T-cell (primary cell): ENCODE data around the gene C2orf92. TPM values are rescaled to one million over a fixed set of nuclear protein-coding genes. Genes with fewer than 3 reads are reported as not detected.

Source experiments
- ATAC-seq, 4 experiments: fragments of 200-7000 bp in 3 of 4; fragments of 150-1000 bp in 1 of 4; cut with Tn5 transposase; replicated peaks in 1 of 4; 1 replicate in 3 of 4; 2 replicates in 1 of 4; pipeline ENCODE4 v1.10.0; 2021; ENCODE audit warnings: moderate library complexity in 3 of 4, mild to moderate bottlenecking in 2 of 4, moderate number of reproducible peaks in 1 of 4
- CTCF ChIA-PET, 2 donors: fragments of 300-600 bp; sonication (Branson Sonifier 250); formaldehyde crosslinking; loops; one replicate each; lab custom pipeline; 2022; ENCODE audit warnings: antibody characterized with exemption in 2 of 2; lab: Charles Lee
- POLR2A ChIA-PET, 2 donors: fragments of 300-600 bp; sonication (Branson Sonifier 250); formaldehyde crosslinking; loops; one replicate each; lab custom pipeline; 2022; ENCODE audit warnings: antibody characterized with exemption in 2 of 2; lab: Charles Lee
- DNase-seq, 35 experiments: peaks; one replicate each; pipeline versions ENCODE4 v3.0.0 to v3.0.0-alpha.2; 2013 to 2023
- H3K27ac ChIP-seq: one replicate; pipeline ENCODE4 v1.5.1; 2013; ENCODE audit warnings: low read length
- H3K27me3 ChIP-seq, 2 experiments: replicated peaks in 1 of 2; 1 replicate in 1 of 2; 2 replicates in 1 of 2; pipeline versions ENCODE4 v1.6.1 to v1.7.0; 2013; ENCODE audit warnings: low read length in 1 of 2, mixed read lengths in 1 of 2; ENCODE audit not compliant: control insufficient read depth in 2 of 2, insufficient read depth in 2 of 2; ENCODE audit errors: extremely low read depth in 1 of 2
- H3K36me3 ChIP-seq, 2 donors: 1 replicate in 1 of 2; 2 replicates in 1 of 2; pipeline versions ENCODE4 v1.6.1 to v1.7.0; 2013; ENCODE audit warnings: low read length in 1 of 2; ENCODE audit not compliant: control insufficient read depth in 2 of 2, insufficient read depth in 1 of 2; ENCODE audit errors: extremely low read depth in 1 of 2
- H3K4me1 ChIP-seq, 2 experiments: 1 replicate in 1 of 2; 2 replicates in 1 of 2; pipeline versions ENCODE4 v1.6.1 to v1.7.0; 2013; ENCODE audit warnings: low read length in 2 of 2, mixed read lengths in 1 of 2; ENCODE audit not compliant: insufficient read depth in 2 of 2, control insufficient read depth in 1 of 2; ENCODE audit errors: extremely low read depth in 1 of 2
- H3K4me3 ChIP-seq, 2 donors: 1 replicate in 1 of 2; 2 replicates in 1 of 2; pipeline versions ENCODE4 v1.5.1 to v1.7.0; 2013; ENCODE audit warnings: mild to moderate bottlenecking in 2 of 2, low read length in 1 of 2, moderate library complexity in 1 of 2; ENCODE audit not compliant: control insufficient read depth in 1 of 2; ENCODE audit errors: extremely low read depth in 1 of 2
- H3K9me3 ChIP-seq: 2 replicates; pipeline ENCODE4 v1.7.0; 2013
- H3K27ac Mint-ChIP-seq, 2 donors: one replicate each; pipeline ENCODE4 v1.8.0; 2020 to 2021; ENCODE audit warnings: mild to moderate bottlenecking in 2 of 2, mixed read lengths in 2 of 2
- H3K27me3 Mint-ChIP-seq, 2 donors: one replicate each; pipeline ENCODE4 v1.8.0; 2021 to 2022; ENCODE audit warnings: mixed read lengths in 2 of 2
- H3K36me3 Mint-ChIP-seq: one replicate; pipeline ENCODE4 v1.8.0; 2021; ENCODE audit warnings: mixed read lengths
- H3K4me1 Mint-ChIP-seq, 3 donors: one replicate each; pipeline ENCODE4 v1.8.0; 2020 to 2022; ENCODE audit warnings: mixed read lengths in 3 of 3, mild to moderate bottlenecking in 1 of 3
- H3K4me3 Mint-ChIP-seq, 3 donors: one replicate each; pipeline ENCODE4 v1.8.0; 2020 to 2022; ENCODE audit warnings: mild to moderate bottlenecking in 3 of 3, mixed read lengths in 3 of 3, moderate library complexity in 3 of 3
- H3K9me3 Mint-ChIP-seq, 3 donors: one replicate each; pipeline ENCODE4 v1.8.0; 2020 to 2022; ENCODE audit warnings: mixed read lengths in 3 of 3
- WGBS: methylation state at CpG from one replicate; pipeline ENCODE4 v1.1.5; 2013; ENCODE audit warnings: missing lambda C conversion rate; ENCODE audit not compliant: insufficient coverage; 5-methylcytosine and 5-hydroxymethylcytosine counted together
- total RNA-seq, 35 experiments: library from RNA in 6 of 35; stranded (reverse) in 6 of 35; fragments of 120-200 nt in 1 of 35; gene quantifications; one replicate each; pipeline versions ENCODE4 v1.2.1 to v1.2.4 and lab custom pipeline; 2013 to 2026

C2orf92 gene
- total RNA-seq, 5 donors from 2014 or later (not counting 1 experiment from before 2014, with no cell fraction given), result 15.3 to 24.1 (median 16.6) TPM

DNA sequence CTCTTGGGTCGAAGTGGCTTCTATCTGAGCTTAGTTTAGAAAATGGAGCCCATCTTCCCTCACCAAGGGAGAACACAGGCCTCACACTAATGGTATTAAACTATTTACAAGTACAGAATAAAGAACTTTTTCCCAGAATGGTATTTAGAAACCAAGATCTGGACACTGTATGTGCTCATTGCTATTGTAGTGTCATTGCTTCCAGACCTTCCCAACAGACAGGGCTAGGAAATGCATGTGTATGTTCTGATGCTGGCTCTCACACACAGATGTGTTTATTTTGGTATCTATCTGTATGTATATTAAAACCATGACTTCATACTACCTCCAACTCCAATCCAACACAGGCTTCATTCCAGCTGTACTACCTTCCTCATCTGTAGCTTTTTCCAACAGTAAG lies 15.6 kb upstream of the C2orf92 start:
- no peak for ATAC-seq
- Histone ChIP-seq H3K36me3 (peaks cover 24 to 39% of the 10 kb centered on the region in 2 donors), H3K9me3 (no peaks in the 10 kb centered on the region), H3K27me3 (no peaks in the 10 kb centered on the region), H3K4me1 (no peaks in the 10 kb centered on the region), H3K27ac (no peak overlapping the region), H3K4me3 (no peak overlapping the region)
- H3K27me3 Mint-ChIP-seq, result no peaks in the 10 kb centered on the region
- ChIA-PET CTCF (interaction anchor here in 1 of 2 donors (0.7 kb wide), 1 partner anchor 9 kb away, joined by 3 read pairs; no protein-coding TSS in a partner anchor), POLR2A (no interaction called here)
- WGBS, result no CpG with 5 or more reads among the region's 1 CpG
- DNase-seq, result no peak
- H3K36me3 Mint-ChIP-seq, result peaks cover 31% of the 10 kb centered on the region
- H3K4me3 Mint-ChIP-seq, result no peak overlapping the region
- H3K9me3 Mint-ChIP-seq, result no peaks in the 10 kb centered on the region
- no peak overlapping the region for H3K27ac Mint-ChIP-seq
- H3K4me1 Mint-ChIP-seq, result peaks cover 0 to 11% (median 0%) of the 10 kb centered on the region in 3 donors

DNA sequence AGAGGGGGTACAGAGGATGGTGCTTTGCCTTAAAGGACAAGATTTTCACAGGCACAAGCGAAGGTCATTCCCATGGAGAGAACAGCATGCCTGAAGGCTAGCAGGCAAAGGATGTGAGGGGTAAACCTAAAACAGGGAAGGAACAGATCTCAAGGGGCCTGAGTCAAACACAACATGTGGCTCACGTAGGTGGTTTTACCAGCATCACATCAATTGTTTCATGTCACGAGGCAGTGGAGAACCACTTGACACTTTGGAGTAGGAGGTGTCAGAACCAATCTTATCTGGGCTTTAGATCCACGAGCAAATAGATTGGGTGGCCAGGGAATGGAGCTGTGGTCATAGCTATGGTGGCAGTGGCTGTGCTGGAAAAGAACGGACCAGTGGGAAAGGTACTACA lies 15.2 kb upstream of the C2orf92 start:
- H3K4me3 ChIP-seq, result no peak overlapping the region
- no peaks in the 10 kb centered on the region for H3K27me3 ChIP-seq
- H3K27ac Mint-ChIP-seq, result no peak overlapping the region
- no peaks in the 10 kb centered on the region for H3K9me3 Mint-ChIP-seq
- peaks cover 0 to 11% (median 0%) of the 10 kb centered on the region in 3 donors for H3K4me1 Mint-ChIP-seq
- 75% methylated on average over 5 of the region's 5 CpGs for WGBS
- CTCF ChIA-PET, result interaction anchor here in 1 of 2 donors (0.7 kb wide), 1 partner anchor 8 kb away, joined by 3 read pairs; no protein-coding TSS in a partner anchor
- no peak overlapping the region for H3K4me3 Mint-ChIP-seq
- ATAC-seq, result no peak
- no peaks in the 10 kb centered on the region for H3K4me1 ChIP-seq
- H3K9me3 ChIP-seq, result no peaks in the 10 kb centered on the region
- H3K27me3 Mint-ChIP-seq, result no peaks in the 10 kb centered on the region
- H3K36me3 Mint-ChIP-seq, result peaks cover 27% of the 10 kb centered on the region
- POLR2A ChIA-PET, result no interaction called here
- peaks cover 24 to 39% of the 10 kb centered on the region in 2 donors for H3K36me3 ChIP-seq
- DNase-seq, result no peak
- H3K27ac ChIP-seq, result no peak overlapping the region

DNA sequence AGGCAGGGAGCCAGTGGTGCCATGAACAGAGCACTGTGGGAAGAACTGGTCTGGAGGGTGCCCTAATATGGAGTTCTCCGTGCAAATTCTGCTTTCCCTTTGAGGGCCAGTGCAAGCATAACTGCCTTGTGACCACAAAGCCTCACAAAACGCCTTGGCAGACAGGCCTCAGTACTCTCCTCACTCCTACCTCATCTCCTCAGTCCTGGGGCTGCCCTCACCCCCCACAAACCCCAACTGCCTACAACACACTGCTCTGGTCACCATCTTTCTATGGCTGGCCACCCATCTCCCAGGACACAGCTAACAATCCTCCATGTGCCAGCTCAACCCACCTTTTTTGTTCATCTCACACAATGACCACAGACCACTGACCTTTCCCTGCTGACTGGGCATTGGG lies 14.7 kb upstream of the C2orf92 start:
- no peak overlapping the region for H3K4me3 Mint-ChIP-seq
- no peak overlapping the region for H3K27ac ChIP-seq
- 45% methylated on average over 1 of the region's 2 CpGs for WGBS
- ATAC-seq (peak in 1 of 4 experiments; percentile 15), DNase-seq (no peak)
- peaks cover 0 to 2% of the 10 kb centered on the region in 2 experiments for H3K4me1 ChIP-seq
- ChIA-PET CTCF (no interaction called here), POLR2A (no interaction called here)
- H3K36me3 Mint-ChIP-seq, result peaks cover 23% of the 10 kb centered on the region
- H3K4me3 ChIP-seq, result no peak overlapping the region
- H3K27me3 ChIP-seq, result no peaks in the 10 kb centered on the region
- H3K4me1 Mint-ChIP-seq, result peaks cover 0 to 9% (median under 1%) of the 10 kb centered on the region in 3 donors
- no peaks in the 10 kb centered on the region for H3K9me3 ChIP-seq
- peaks cover 22 to 41% of the 10 kb centered on the region in 2 donors for H3K36me3 ChIP-seq
- no peaks in the 10 kb centered on the region for H3K9me3 Mint-ChIP-seq
- no peak overlapping the region for H3K27ac Mint-ChIP-seq
- no peaks in the 10 kb centered on the region for H3K27me3 Mint-ChIP-seq

DNA sequence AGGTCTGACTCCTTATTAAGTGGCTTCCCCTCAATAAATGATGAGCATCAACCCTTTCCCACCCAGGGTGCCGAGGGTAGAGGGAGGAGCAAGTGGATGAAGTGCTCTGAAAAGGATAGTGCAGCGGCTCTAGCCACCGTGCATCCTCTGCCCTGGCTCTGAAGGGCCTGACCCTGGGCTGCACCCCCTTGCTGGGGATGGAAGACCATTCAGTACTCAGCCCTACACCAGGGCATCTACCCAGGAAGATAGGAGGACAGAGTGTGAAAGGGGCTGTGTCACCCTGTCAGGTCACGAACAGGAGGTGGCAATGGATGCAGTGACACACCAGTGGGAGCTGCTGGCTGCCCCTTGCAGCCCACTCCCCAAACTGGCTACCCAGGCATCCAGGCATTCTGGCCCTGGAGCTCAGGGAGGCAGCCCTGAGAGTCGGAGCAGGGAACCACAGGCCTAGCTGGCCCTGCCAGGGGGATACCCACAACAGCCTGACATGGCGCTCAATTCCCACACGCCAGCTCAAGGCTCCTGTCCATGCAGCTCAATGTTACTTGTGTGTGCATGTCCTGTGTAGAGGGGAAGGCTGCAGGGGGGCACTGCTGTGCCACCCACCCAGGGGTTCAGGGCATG lies 13.3 kb upstream of the C2orf92 start:
- DNase-seq, result no peak
- ATAC-seq, result no peak
- no peaks in the 10 kb centered on the region for H3K9me3 Mint-ChIP-seq
- no peak overlapping the region for H3K4me3 Mint-ChIP-seq
- peaks cover 0 to 14% of the 10 kb centered on the region in 2 experiments for H3K4me1 ChIP-seq
- no peaks in the 10 kb centered on the region for H3K9me3 ChIP-seq
- H3K27ac ChIP-seq, result no peak overlapping the region
- H3K36me3 ChIP-seq, result peaks cover 23 to 47% of the 10 kb centered on the region in 2 donors
- no peaks in the 10 kb centered on the region for H3K27me3 Mint-ChIP-seq
- WGBS, result 86% methylated on average over 2 of the region's 7 CpGs
- no peak overlapping the region for H3K27ac Mint-ChIP-seq
- peaks cover 4 to 17% (median 9%) of the 10 kb centered on the region in 3 donors for H3K4me1 Mint-ChIP-seq
- CTCF ChIA-PET, result no interaction called here
- POLR2A ChIA-PET, result no interaction called here
- no peak overlapping the region for H3K4me3 ChIP-seq
- H3K27me3 ChIP-seq, result no peaks in the 10 kb centered on the region
- peaks cover 25% of the 10 kb centered on the region for H3K36me3 Mint-ChIP-seq

DNA sequence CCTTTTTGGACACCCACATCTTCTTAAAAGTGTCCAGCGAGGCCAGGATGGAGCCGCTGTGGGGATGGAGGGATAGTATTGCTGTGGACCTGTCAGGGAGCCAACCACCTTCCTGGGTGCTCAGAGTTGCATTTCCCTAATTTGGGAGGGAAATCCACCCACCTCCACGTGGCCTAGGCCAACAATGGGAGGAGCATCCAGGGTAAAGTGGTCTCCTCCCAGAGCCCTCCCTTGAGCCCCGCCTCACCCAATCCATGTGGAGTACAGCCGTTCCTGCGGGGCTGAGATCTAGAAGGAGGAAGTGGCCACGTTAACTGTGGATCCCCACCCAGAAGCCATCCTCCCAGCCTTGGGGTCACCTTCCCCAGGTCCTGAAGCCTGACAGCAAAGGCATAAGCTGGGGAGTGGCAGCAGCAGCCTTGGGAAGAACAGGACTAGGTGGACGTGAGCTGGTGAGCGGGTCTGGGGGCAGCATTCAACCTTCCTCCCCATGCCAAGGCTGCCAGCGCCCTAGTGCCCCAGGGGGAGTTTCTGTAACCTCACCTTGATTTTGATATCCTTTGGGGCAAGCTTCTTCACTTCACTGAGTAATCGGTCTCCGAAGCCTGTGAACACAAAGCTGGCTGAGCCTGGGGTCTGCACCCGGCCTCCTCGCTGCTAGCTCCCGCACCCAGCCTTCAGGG lies 12.5 kb upstream of the C2orf92 start:
- peaks cover 25% of the 10 kb centered on the region for H3K36me3 Mint-ChIP-seq
- peaks cover 12 to 25% (median 17%) of the 10 kb centered on the region in 3 donors for H3K4me1 Mint-ChIP-seq
- no peak overlapping the region for H3K27ac Mint-ChIP-seq
- 97% methylated on average over 8 of the region's 15 CpGs for WGBS
- H3K9me3 Mint-ChIP-seq, result no peaks in the 10 kb centered on the region
- H3K4me3 ChIP-seq, result no peak overlapping the region
- no peak overlapping the region for H3K27ac ChIP-seq
- peaks cover 0 to 22% of the 10 kb centered on the region in 2 experiments for H3K4me1 ChIP-seq
- DNase-seq, result no peak
- H3K36me3 ChIP-seq, result peaks cover 26 to 49% of the 10 kb centered on the region in 2 donors
- ATAC-seq, result no peak
- no peaks in the 10 kb centered on the region for H3K27me3 Mint-ChIP-seq
- no peak overlapping the region for H3K4me3 Mint-ChIP-seq
- H3K27me3 ChIP-seq, result no peaks in the 10 kb centered on the region
- POLR2A ChIA-PET, result interaction anchor here in 1 of 2 donors (0.7 kb wide), 1 partner anchor 11 kb away, joined by 3 read pairs; the partner anchor contains the start of gene COX5B
- no peaks in the 10 kb centered on the region for H3K9me3 ChIP-seq
- CTCF ChIA-PET, result no interaction called here

DNA sequence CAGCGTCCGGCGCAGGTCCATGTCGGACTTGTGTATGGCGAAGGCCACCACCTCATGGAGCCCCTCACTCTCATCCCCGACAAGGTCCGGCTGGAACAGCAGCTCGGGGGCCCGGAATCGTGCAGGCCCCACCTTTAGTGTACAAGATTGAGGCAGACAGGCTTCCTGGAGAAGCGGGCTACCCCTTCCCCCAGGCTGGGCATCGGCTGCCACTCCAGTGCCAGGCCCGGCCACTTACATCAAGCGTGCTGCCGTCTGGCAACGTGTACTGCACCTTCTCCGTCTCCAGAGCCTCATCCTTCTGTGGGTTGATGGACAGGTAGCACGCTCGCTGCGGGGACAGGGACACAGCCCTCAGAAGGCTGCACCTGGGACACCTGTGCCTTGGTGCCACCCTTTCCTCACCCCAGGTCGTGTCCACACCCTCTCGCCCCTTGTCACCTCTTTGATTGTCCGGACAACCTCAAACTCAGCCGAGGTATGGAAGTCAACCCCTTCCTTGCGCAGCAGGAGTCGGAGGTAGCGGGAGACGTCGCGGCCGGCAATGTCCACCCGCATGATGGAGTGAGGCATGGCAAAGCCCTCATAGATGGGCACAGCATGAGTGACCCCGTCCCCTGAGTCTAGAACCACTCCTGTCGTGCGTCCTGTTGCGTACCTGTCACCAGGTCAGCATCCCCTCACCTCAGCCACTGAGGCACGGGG lies 11.4 kb upstream of the C2orf92 start:
- no peaks in the 10 kb centered on the region for H3K9me3 Mint-ChIP-seq
- peaks cover 25% of the 10 kb centered on the region for H3K36me3 Mint-ChIP-seq
- no peak for DNase-seq
- POLR2A ChIA-PET, result interaction anchor here in 1 of 2 donors (0.7 kb wide), 1 partner anchor 11 kb away, joined by 3 read pairs; no protein-coding TSS in a partner anchor
- no peaks in the 10 kb centered on the region for H3K9me3 ChIP-seq
- H3K27me3 ChIP-seq, result no peaks in the 10 kb centered on the region
- CTCF ChIA-PET, result no interaction called here
- no peak overlapping the region for H3K27ac ChIP-seq
- no peak overlapping the region for H3K4me3 Mint-ChIP-seq
- peaks cover 26 to 49% of the 10 kb centered on the region in 2 donors for H3K36me3 ChIP-seq
- H3K4me1 Mint-ChIP-seq, result peaks cover 23 to 36% (median 26%) of the 10 kb centered on the region in 3 donors
- H3K4me1 ChIP-seq, result peaks cover 6 to 32% of the 10 kb centered on the region in 2 experiments
- ATAC-seq, result no peak
- WGBS, result 95% methylated on average over 28 of the region's 37 CpGs
- peak overlapping the region in 1 of 2 donors; percentile 6 for H3K27ac Mint-ChIP-seq
- H3K4me3 ChIP-seq, result no peak overlapping the region
- H3K27me3 Mint-ChIP-seq, result no peaks in the 10 kb centered on the region
